ENCODE data around the gene CERS6. TPM values are rescaled to one million over a fixed set of nuclear protein-coding genes. Genes with fewer than 3 reads are reported as not detected.

Gene CERS6
- polyA plus RNA-seq, 1 donor from 2014 or later = 59.3 TPM

- no peaks in the 10 kb centered on the region for H3K27me3 ChIP-seq (ENCODE audit: insufficient read depth, low read depth, low read length)
- no peak overlapping the region for H2AFZ ChIP-seq (ENCODE audit: low read depth, low read length)
- H3K9ac ChIP-seq (ENCODE audit: low read length) = no peak overlapping the region
- no peak overlapping the region for H3K4me3 ChIP-seq (ENCODE audit: low read length)
- no peaks in the 10 kb centered on the region for H3K9me3 ChIP-seq (ENCODE audit: low read length)
- no peaks in the 10 kb centered on the region for H3K9me2 ChIP-seq (ENCODE audit: insufficient read depth, low read length)
- TF ChIP-seq RAD21 (conservative IDR thresholded peaks at IDR 0.05) = no peak
- no peak for TF ChIP-seq SMC3 (conservative IDR thresholded peaks at IDR 0.05; ENCODE audit: poor library complexity)
- no peak for TF ChIP-seq MXI1 (conservative IDR thresholded peaks at IDR 0.05; ENCODE audit: poor library complexity, severe bottlenecking)
- TF ChIP-seq CTCF (IDR thresholded peaks at IDR 0.05; ENCODE audit: poor library complexity, severe bottlenecking) = no peak
- H4K20me1 ChIP-seq (ENCODE audit: insufficient read depth) = no peaks in the 10 kb centered on the region
- no peak overlapping the region for H3K4me2 ChIP-seq (ENCODE audit: low read length)
- H3K36me3 ChIP-seq (ENCODE audit: insufficient read depth, low read length) = no peaks in the 10 kb centered on the region
- no peaks in the 10 kb centered on the region for H3F3A ChIP-seq (ENCODE audit: insufficient read depth, low read length, poor library complexity, severe bottlenecking)
- H3K27ac ChIP-seq (ENCODE audit: low read length) = no peak overlapping the region
- H3K79me2 ChIP-seq (replicated peaks; ENCODE audit: insufficient read depth, low read length) = peaks cover 14% of the 10 kb centered on the region
These were observed 155.0 kb downstream of the CERS6 start for GRCh38 chr2:168611091-168611490.

GRCh38 chr2:168611896-168612650, 156.0 kb downstream of the CERS6 start:
- no peaks in the 10 kb centered on the region for H4K20me1 ChIP-seq (ENCODE audit: insufficient read depth)
- TF ChIP-seq EP300 (conservative IDR thresholded peaks at IDR 0.05; ENCODE audit: poor library complexity, severe bottlenecking) = no peak
- no peak for TF ChIP-seq TAF1 (IDR thresholded peaks at IDR 0.05; ENCODE audit: low read depth)
- no peak for TF ChIP-seq REST (IDR thresholded peaks at IDR 0.05; ENCODE audit: borderline replicate concordance)
- no peak for TF ChIP-seq POLR2AphosphoS5 (IDR thresholded peaks at IDR 0.05)
- no peak for TF ChIP-seq RAD21 (conservative IDR thresholded peaks at IDR 0.05)
- TF ChIP-seq MXI1 (conservative IDR thresholded peaks at IDR 0.05; ENCODE audit: poor library complexity, severe bottlenecking) = no peak
- TF ChIP-seq SMC3 (conservative IDR thresholded peaks at IDR 0.05; ENCODE audit: poor library complexity) = no peak
- no peak for TF ChIP-seq EZH2 (IDR thresholded peaks at IDR 0.05; ENCODE audit: borderline replicate concordance, insufficient read depth, low read length, poor library complexity, severe bottlenecking)
- no peak for TF ChIP-seq CTCF (IDR thresholded peaks at IDR 0.05; ENCODE audit: poor library complexity, severe bottlenecking)
- no peak overlapping the region for H3K9ac ChIP-seq (ENCODE audit: low read length)
- no peak overlapping the region for H3K4me3 ChIP-seq (ENCODE audit: low read length)
- no peak overlapping the region for H3K4me2 ChIP-seq (ENCODE audit: low read length)
- no peaks in the 10 kb centered on the region for H3K9me2 ChIP-seq (ENCODE audit: insufficient read depth, low read length)
- H3K27ac ChIP-seq (ENCODE audit: low read length) = no peak overlapping the region
- H3K36me3 ChIP-seq (ENCODE audit: insufficient read depth, low read length) = no peaks in the 10 kb centered on the region
- no peaks in the 10 kb centered on the region for H3K27me3 ChIP-seq (ENCODE audit: insufficient read depth, low read depth, low read length)
- H3K79me2 ChIP-seq (replicated peaks; ENCODE audit: insufficient read depth, low read length) = peaks cover 5% of the 10 kb centered on the region
- H2AFZ ChIP-seq (ENCODE audit: low read depth, low read length) = no peak overlapping the region
- H3F3A ChIP-seq (ENCODE audit: insufficient read depth, low read length, poor library complexity, severe bottlenecking) = no peaks in the 10 kb centered on the region
- H3K9me3 ChIP-seq (ENCODE audit: low read length) = no peaks in the 10 kb centered on the region
